ENCODE measurements around the gene REPS2.

REPS2 gene

GRCh38 chrX:17030092-17030491, 83.6 kb downstream of the REPS2 start:
- TF ChIP-seq GATA2 (IDR thresholded peaks at IDR 0.05; ENCODE audit: low read depth, low read length) (no peak), GATA3 (IDR thresholded peaks at IDR 0.05; ENCODE audit: low read depth, low read length) (no peak)

- TF ChIP-seq GATA3 (IDR thresholded peaks at IDR 0.05; ENCODE audit: low read depth, low read length) (no peak), GATA2 (IDR thresholded peaks at IDR 0.05; ENCODE audit: low read depth, low read length) (no peak)
Observed at GRCh38 chrX:17030580-17031270, 84.3 kb downstream of the REPS2 start.

DNA sequence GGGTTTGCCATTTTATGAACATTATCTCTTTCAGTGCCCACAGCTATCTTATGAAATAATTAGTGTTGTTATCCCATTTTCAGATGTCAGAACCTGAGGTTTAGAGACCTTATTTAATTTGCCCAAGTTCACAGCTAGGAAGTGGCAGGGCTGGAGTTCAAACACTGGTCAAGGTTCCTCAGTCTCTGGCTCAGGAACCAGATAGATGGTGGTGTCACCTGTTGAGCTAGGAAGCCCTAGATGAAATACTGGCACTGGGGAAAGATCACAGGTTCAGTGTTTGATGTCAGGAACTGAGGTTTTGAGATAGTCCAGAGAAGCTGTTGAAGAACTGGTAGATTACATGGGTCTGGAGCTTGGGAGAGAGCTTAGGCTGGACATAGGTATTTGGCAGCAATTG, 85.4 kb downstream of the REPS2 start:
- TF ChIP-seq GATA3 (IDR thresholded peaks at IDR 0.05; ENCODE audit: low read depth, low read length) = no peak
- TF ChIP-seq GATA2 (IDR thresholded peaks at IDR 0.05; ENCODE audit: low read depth, low read length) = no peak

DNA sequence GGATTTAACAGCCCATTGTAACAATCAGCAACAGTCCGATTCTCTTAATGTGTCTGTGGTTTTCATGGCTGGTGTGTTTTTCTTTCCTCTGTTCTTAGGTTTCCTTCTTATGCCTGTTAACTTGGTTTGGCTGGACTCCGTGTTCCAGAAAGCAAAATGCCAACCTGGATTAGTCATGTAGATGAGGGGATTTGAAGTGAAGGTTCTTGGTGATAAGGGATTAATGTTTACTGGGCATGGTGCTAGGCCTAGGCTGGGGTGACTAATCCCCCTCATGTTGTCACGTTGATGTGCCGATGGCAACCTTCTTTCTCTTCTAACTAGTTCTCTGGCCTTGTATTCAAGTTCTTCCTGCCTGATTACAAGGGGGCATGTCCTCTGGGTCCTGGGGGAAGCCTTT, 85.9 kb downstream of the REPS2 start:
- TF ChIP-seq GATA3 (IDR thresholded peaks at IDR 0.05; ENCODE audit: low read depth, low read length) = no peak
- TF ChIP-seq GATA2 (IDR thresholded peaks at IDR 0.05; ENCODE audit: low read depth, low read length) = no peak

DNA sequence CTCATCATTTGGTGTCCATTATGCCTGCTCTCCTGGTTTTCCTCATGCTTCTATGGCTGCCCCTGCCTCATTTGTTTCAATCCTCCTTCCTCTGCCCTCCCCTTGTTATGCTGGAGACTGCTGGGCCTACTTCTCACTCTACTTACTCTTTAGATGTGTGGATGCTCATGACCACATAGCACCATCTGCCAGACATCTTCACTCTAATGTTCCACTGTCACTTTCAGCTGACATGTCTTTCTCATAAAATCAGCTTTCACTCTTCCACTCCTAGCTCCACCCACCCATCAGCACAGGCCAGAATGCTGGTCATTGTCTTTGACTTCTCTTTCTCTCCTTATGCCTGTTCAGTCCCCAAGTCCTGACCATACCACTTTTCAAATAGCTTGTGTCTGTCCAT, 86.8 kb downstream of the REPS2 start:
- TF ChIP-seq GATA3 (IDR thresholded peaks at IDR 0.05; ENCODE audit: low read depth, low read length) = no peak
- TF ChIP-seq GATA2 (IDR thresholded peaks at IDR 0.05; ENCODE audit: low read depth, low read length) = no peak

- TF ChIP-seq GATA3 (IDR thresholded peaks at IDR 0.05; ENCODE audit: low read depth, low read length) (no peak), GATA2 (IDR thresholded peaks at IDR 0.05; ENCODE audit: low read depth, low read length) (no peak)
Observed at GRCh38 chrX:17035111-17035510, 88.7 kb downstream of the REPS2 start.

DNA sequence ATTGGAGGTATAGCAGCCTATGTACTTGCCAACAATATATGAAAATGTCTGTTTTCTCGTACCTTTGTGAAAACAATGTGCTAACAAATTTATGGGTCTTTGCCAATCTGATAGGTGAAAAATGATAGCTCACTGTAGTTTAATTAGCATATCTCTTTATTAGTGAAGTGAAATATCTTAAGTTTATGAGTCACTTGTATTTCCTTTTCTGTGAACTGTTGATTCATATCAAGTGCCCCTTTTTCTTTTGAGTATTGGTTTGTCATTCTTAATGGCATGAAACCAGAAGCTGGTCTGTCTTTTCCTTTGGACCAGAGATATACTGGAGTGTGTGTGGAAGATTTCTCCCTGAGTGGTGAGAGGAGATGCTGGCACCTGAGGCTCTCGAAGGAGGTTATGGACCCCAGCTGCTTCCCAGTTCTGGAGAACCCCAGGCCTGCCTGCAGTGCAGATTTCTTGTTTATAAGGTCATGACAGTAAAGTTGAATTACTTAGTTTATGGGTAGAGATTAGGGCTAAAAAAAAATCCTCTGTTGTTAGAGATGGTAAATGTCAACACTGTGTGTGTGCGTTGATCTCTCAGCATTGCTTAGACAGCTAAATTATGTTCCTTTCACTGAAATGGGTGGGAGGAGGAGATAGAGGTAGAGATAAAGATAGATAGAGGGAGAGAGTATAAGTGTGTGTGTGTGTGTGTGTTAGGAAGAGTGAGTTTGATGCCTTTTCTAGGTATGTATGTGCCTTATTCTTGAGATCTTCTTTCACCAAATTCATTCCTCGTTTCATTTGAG, 89.9 kb downstream of the REPS2 start:
- TF ChIP-seq GATA2 (IDR thresholded peaks at IDR 0.05; ENCODE audit: low read depth, low read length) (no peak), GATA3 (IDR thresholded peaks at IDR 0.05; ENCODE audit: low read depth, low read length) (no peak)

DNA sequence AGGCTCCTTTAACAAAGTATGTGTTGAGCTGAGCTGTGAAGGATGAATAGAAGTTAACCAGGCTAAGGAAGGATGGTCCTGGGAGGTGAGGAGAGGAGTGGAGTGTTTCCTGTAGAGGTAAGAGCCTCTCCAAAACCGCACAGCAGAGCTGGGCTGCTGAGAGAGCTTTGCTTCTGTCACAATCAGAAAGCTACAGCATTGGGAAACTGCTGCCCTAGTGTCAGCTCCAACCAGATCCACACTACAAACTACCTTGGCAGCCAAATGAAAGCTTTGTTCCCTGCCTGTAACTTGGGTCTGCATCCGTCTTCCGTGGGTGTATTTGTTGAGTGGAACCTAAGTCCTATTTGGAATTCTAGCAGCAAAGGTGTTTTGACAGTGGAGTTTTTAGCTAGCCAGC, 91.8 kb downstream of the REPS2 start:
- TF ChIP-seq GATA3 (IDR thresholded peaks at IDR 0.05; ENCODE audit: low read depth, low read length) (no peak), GATA2 (IDR thresholded peaks at IDR 0.05; ENCODE audit: low read depth, low read length) (no peak)

GRCh38 chrX:17038681-17039161, 92.3 kb downstream of the REPS2 start:
- TF ChIP-seq GATA2 (IDR thresholded peaks at IDR 0.05; ENCODE audit: low read depth, low read length) (no peak), GATA3 (IDR thresholded peaks at IDR 0.05; ENCODE audit: low read depth, low read length) (no peak)

- TF ChIP-seq GATA2 (IDR thresholded peaks at IDR 0.05; ENCODE audit: low read depth, low read length) = no peak
- no peak for TF ChIP-seq GATA3 (IDR thresholded peaks at IDR 0.05; ENCODE audit: low read depth, low read length)
Observed at GRCh38 chrX:17039826-17040225, 93.4 kb downstream of the REPS2 start.

- no peak for TF ChIP-seq GATA3 (IDR thresholded peaks at IDR 0.05; ENCODE audit: low read depth, low read length)
- TF ChIP-seq GATA2 (IDR thresholded peaks at IDR 0.05; ENCODE audit: low read depth, low read length) = no peak
Observed at GRCh38 chrX:17040711-17041110, 94.3 kb downstream of the REPS2 start.

DNA sequence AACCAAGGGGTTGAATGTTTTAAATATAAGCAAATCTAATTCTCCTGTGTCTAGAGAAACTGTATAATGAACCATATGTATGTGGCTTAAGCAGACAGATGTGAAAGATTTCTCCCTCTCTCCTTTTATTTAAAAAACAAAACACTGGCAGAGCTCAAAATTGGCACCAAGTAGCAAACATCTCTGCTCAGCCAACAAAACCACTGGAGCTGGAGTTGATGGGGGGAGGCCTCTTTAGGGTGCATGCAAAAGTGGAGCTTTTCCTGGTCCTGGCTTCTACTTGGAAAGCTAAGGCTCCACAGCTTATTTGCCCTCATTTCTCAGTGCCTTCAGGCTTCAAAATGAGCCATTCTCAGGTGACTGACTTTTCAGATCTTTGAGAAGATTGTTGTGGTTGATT, 95.6 kb downstream of the REPS2 start:
- TF ChIP-seq GATA2 (IDR thresholded peaks at IDR 0.05; ENCODE audit: low read depth, low read length) (no peak), GATA3 (IDR thresholded peaks at IDR 0.05; ENCODE audit: low read depth, low read length) (no peak)

GRCh38 chrX:17046478-17047097, 100.1 kb downstream of the REPS2 start:
- TF ChIP-seq GATA2 (IDR thresholded peaks at IDR 0.05; ENCODE audit: low read depth, low read length) (no peak), GATA3 (IDR thresholded peaks at IDR 0.05; ENCODE audit: low read depth, low read length) (no peak)

GRCh38 chrX:17047224-17047623, 100.8 kb downstream of the REPS2 start:
- TF ChIP-seq GATA3 (IDR thresholded peaks at IDR 0.05; ENCODE audit: low read depth, low read length) (no peak), GATA2 (IDR thresholded peaks at IDR 0.05; ENCODE audit: low read depth, low read length) (no peak)

Data from SH-SY5Y (cell line).